ENCODE measurements around the gene FAM120B.

DNA sequence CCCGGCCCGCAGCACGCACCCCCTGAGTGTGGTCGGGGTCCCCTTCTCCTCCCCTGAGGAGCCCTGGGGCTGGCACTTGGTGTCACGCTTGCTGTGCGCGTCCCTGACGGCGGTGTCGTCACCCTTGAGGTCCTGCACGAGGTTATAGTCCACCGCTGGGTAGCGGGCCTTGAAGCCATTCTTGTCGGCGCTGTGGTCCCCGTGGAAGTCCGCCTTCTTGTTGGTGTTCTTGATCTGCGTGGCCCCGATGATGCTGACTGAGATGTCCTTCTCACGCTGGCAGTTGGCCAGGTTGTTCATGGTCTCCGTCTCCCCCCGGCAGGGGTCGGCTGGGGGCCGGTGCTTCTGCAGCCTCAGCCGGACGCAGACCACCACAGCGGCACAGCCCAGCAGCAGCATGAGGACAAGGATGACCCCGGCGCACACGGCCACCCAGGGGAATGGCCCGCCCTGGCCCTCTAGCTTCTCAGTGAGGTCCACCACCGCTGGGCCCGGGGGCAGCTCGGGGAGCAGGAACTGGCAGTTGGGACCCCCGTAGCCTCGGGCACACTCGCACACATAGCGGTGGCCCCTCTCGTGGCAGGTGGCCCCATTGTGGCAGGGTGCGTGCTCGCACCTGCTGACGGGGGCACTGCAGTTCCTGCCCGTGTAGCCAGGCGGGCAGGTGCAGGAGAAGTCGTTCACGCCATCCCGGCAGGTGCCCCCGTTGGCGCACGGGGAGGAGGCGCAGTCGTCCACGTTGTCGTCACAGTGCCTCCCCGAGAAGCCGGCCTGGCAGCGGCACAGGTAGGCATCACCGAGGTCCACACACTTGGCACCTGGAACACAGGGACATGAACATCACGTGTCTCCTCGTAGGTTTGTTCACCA, 23.1 kb upstream of the FAM120B start:
- TF ChIP-seq, protein P1, sequence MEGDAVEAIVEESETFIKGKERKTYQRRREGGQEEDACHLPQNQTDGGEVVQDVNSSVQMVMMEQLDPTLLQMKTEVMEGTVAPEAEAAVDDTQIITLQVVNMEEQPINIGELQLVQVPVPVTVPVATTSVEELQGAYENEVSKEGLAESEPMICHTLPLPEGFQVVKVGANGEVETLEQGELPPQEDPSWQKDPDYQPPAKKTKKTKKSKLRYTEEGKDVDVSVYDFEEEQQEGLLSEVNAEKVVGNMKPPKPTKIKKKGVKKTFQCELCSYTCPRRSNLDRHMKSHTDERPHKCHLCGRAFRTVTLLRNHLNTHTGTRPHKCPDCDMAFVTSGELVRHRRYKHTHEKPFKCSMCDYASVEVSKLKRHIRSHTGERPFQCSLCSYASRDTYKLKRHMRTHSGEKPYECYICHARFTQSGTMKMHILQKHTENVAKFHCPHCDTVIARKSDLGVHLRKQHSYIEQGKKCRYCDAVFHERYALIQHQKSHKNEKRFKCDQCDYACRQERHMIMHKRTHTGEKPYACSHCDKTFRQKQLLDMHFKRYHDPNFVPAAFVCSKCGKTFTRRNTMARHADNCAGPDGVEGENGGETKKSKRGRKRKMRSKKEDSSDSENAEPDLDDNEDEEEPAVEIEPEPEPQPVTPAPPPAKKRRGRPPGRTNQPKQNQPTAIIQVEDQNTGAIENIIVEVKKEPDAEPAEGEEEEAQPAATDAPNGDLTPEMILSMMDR (IDR thresholded peaks at IDR 0.05 in 4 of 5, conservative IDR thresholded peaks at IDR 0.05 in 1 of 5), result no peak
- TF ChIP-seq POLR2A (IDR thresholded peaks at IDR 0.05), result no peak

Data from gastrocnemius medialis (tissue), 4 donors.